NCI-H82 treated with DMSO at 0.1 percent for 48 hours (cell line): ENCODE results near the gene ARPC4.

Source experiments
- DNase-seq: peaks from one replicate; lab custom pipeline; 2025; ENCODE audit not compliant: unreplicated experiment; lab: John Stamatoyannopoulos, UW

Gene ARPC4

GRCh38 chr3:9787714-9788113, 5.2 kb upstream of the ARPC4 start:
- DNase-seq = no peak

- no peak for DNase-seq
Measured at GRCh38 chr3:9791127-9791526, 1.8 kb upstream of the ARPC4 start.

- DNase-seq = no peak
Measured at GRCh38 chr3:9791790-9792404, 985 bp upstream of the ARPC4 start.

GRCh38 chr3:9793161-9793781, 389 bp downstream of the ARPC4 start:
- no peak for DNase-seq

- no peak for DNase-seq
Measured at GRCh38 chr3:9794400-9794799, 1.5 kb downstream of the ARPC4 start.

- no peak for DNase-seq
Measured at GRCh38 chr3:9795207-9795606, 2.3 kb downstream of the ARPC4 start.

GRCh38 chr3:9797196-9797945, 4.5 kb downstream of the ARPC4 start:
- no peak for DNase-seq

GRCh38 chr3:9800529-9800928, 7.6 kb downstream of the ARPC4 start:
- DNase-seq = no peak

- DNase-seq = no peak
Measured at GRCh38 chr3:9803494-9803893, 10.6 kb downstream of the ARPC4 start.

GRCh38 chr3:9804996-9805395, 12.1 kb downstream of the ARPC4 start:
- DNase-seq = no peak

- DNase-seq = no peak
Measured at GRCh38 chr3:9806137-9806536, 13.3 kb downstream of the ARPC4 start.

GRCh38 chr3:9806688-9807589, 14.1 kb downstream of the ARPC4 start:
- DNase-seq = no peak

GRCh38 chr3:9807981-9808344, 15.1 kb downstream of the ARPC4 start:
- DNase-seq = no peak

GRCh38 chr3:9808345-9809037, 15.6 kb downstream of the ARPC4 start:
- peak; percentile 30 for DNase-seq

- no peak for DNase-seq
Measured at GRCh38 chr3:9809239-9809614, 16.3 kb downstream of the ARPC4 start.

- no peak for DNase-seq
Measured at GRCh38 chr3:9809615-9810432, 16.9 kb downstream of the ARPC4 start, which contains the start of gene TTLL3. TTLL3 (plus strand) TSS chr3:9810262; CDS start chr3:9810662, 400 bp downstream.

GRCh38 chr3:9810433-9810770, 17.5 kb downstream of the ARPC4 start:
- no peak for DNase-seq

- DNase-seq = no peak
Measured at GRCh38 chr3:9810846-9811245, 18.0 kb downstream of the ARPC4 start.

GRCh38 chr3:9812870-9813483, 20.1 kb downstream of the ARPC4 start:
- DNase-seq = no peak

- no peak for DNase-seq
Measured at GRCh38 chr3:9815986-9816385, 23.1 kb downstream of the ARPC4 start.
